HepG2 (cell line): ENCODE data around the gene PGP. TPM values are rescaled to one million over a fixed set of nuclear protein-coding genes. Genes with fewer than 3 reads are reported as not detected.

Source experiments
- ATAC-seq: fragments of 200-7000 bp; cut with Tn5 transposase; 3 replicates; pipeline ENCODE4 v1.9.1; 2020; ENCODE audit warnings: mild to moderate bottlenecking, moderate library complexity
- BruUV-seq: library from RNA; stranded (reverse); fragments of 400-500 nt; replicated peaks from 2 replicates; lab custom pipeline; 2021; lab: Mats Ljungman, UMichigan
- CTCF ChIA-PET: fragments of 300-600 bp; formaldehyde crosslinking; extraction: SDS; loops from one replicate; lab custom pipeline; 2021; ENCODE audit warnings: low total read pairs, inconsistent platforms, low intra/inter-chr PET ratio; lab: Yijun Ruan, JAX
- POLR2A ChIA-PET: fragments of 350-600 bp; sonication (Branson Sonifier 250); formaldehyde crosslinking; loops from one replicate; lab custom pipeline; 2020; ENCODE audit warnings: antibody characterized with exemption, inconsistent platforms; lab: Yijun Ruan, JAX
- DNase-seq: peaks from one replicate; pipeline ENCODE4 v3.0.0-alpha.2; 2015; ENCODE audit warnings: low spot score
- FAIRE-seq: peaks from 3 replicates; lab custom pipeline; 2011; peaks lifted over from hg19 to GRCh38; lab: Jason Lieb, UNC
- H2AFZ ChIP-seq: one replicate; pipeline ENCODE4 v1.6.1; 2011; ENCODE audit warnings: low read length, inconsistent platforms
- H3K27ac ChIP-seq: fragments of 300-600 bp; 3 replicates; pipeline ENCODE4 v1.8.0; 2011; ENCODE audit warnings: mixed run types, mild to moderate bottlenecking, mixed read lengths, low read length, inconsistent platforms; ENCODE audit not compliant: insufficient read depth; ENCODE audit errors: extremely low read length
- H3K27me3 ChIP-seq, 2 experiments: fragments of 200-600 bp in 1 of 2; 2 replicates in 1 of 2; 3 replicates in 1 of 2; pipeline versions ENCODE4 v1.6.0 to v1.8.0; 2011; ENCODE audit warnings: low read length in 2 of 2, mild to moderate bottlenecking in 2 of 2, moderate library complexity in 2 of 2, inconsistent platforms in 1 of 2; ENCODE audit not compliant: insufficient read depth in 2 of 2, control insufficient read depth in 1 of 2
- H3K36me3 ChIP-seq, 2 experiments: fragments of 200-600 bp in 1 of 2; replicated peaks in 1 of 2; 2 replicates in 1 of 2; 3 replicates in 1 of 2; pipeline versions ENCODE4 v1.5.1 to v1.8.0; 2011; ENCODE audit warnings: low read length in 2 of 2, inconsistent platforms in 1 of 2; ENCODE audit not compliant: insufficient read depth in 2 of 2, control insufficient read depth in 1 of 2
- H3K4me1 ChIP-seq: 2 replicates; pipeline ENCODE4 v1.5.1; 2012; ENCODE audit warnings: low read length, inconsistent platforms; ENCODE audit not compliant: insufficient read depth
- H3K4me2 ChIP-seq: 2 replicates; pipeline ENCODE4 v1.6.0; 2011; ENCODE audit warnings: low read depth, low read length, inconsistent platforms
- H3K4me3 ChIP-seq, 3 experiments: fragments of 200-600 bp in 1 of 3; sonication (generic), shearing (Covaris generic) in 1 of 3; replicated peaks in 1 of 3; 2 replicates each; pipeline ENCODE4 v1.5.1; 2011 to 2016; ENCODE audit warnings: low read length in 3 of 3, inconsistent platforms in 2 of 3, low read depth in 2 of 3, mild to moderate bottlenecking in 2 of 3, control low read depth in 1 of 3, mixed read lengths in 1 of 3; ENCODE audit not compliant: insufficient read depth in 1 of 3
- H3K79me2 ChIP-seq: one replicate; pipeline ENCODE4 v1.6.1; 2011; ENCODE audit warnings: low read length, inconsistent platforms; ENCODE audit not compliant: insufficient read depth
- H3K9ac ChIP-seq: 2 replicates; pipeline ENCODE4 v1.6.0; 2011; ENCODE audit warnings: mild to moderate bottlenecking, low read depth, low read length, inconsistent platforms; ENCODE audit not compliant: insufficient read depth
- H3K9me3 ChIP-seq: 2 replicates; pipeline ENCODE4 v1.5.1; 2012; ENCODE audit warnings: mild to moderate bottlenecking, low read length
- H4K20me1 ChIP-seq: 2 replicates; pipeline ENCODE4 v1.6.0; 2011; ENCODE audit warnings: inconsistent platforms, mild to moderate bottlenecking, low read length, moderate library complexity; ENCODE audit not compliant: insufficient read depth
- GATAD1 ChIP-seq: IDR thresholded peaks from 2 replicates; pipeline ENCODE4 v1.6.1; 2016; ENCODE audit warnings: missing genetic modification reagents, missing compliant biosample characterization
- HBP1 ChIP-seq: IDR thresholded peaks from 2 replicates; pipeline ENCODE4 v1.6.1; 2016; ENCODE audit warnings: low read depth, control low read depth
- HDAC6 ChIP-seq: fragments of 200-600 bp; sonication (generic); IDR thresholded peaks from 2 replicates; pipeline ENCODE4 v1.7.0; 2017; ENCODE audit warnings: mild to moderate bottlenecking, antibody characterized with exemption, low read length, low read depth
- POLR2G ChIP-seq: fragments of 200-400 bp; formaldehyde crosslinking; IDR thresholded peaks from 2 replicates; pipeline ENCODE4 v1.6.1; 2018; ENCODE audit warnings: mild to moderate bottlenecking, low read depth, low read length, moderate library complexity
- SETDB1 ChIP-seq: sonication (generic); formaldehyde crosslinking; IDR thresholded peaks from 2 replicates; pipeline ENCODE4 v1.5.1; 2020; ENCODE audit warnings: missing genetic modification reagents, mild to moderate bottlenecking, borderline replicate concordance
- SKI ChIP-seq: fragments of 450-650 bp; IDR thresholded peaks from one replicate; pipeline ENCODE4 v1.6.1; 2018; ENCODE audit warnings: mild to moderate bottlenecking; ENCODE audit not compliant: partially characterized antibody
- whole genome bisulfite sequencing: methylation state at CpG from one replicate; pipeline ENCODE4 v1.1.6; 2017; ENCODE audit warnings: low lambda C conversion rate; 5-methylcytosine and 5-hydroxymethylcytosine counted together
- in situ Hi-C: cut with HindIII; loops from 2 replicates; pipeline ENCODE4 v1.10.0; 2017; ENCODE audit warnings: low pct_unique_long_range_greater_than_20kb; ENCODE audit not compliant: extremely low pct_ligation_motif_present
- intact Hi-C: fragments of 100-400 bp; cut with micrococcal nuclease; formaldehyde crosslinking; loops from one replicate; pipeline ENCODE4 v1.10.0; 2022; ENCODE audit not compliant: unreplicated experiment
- polyA plus RNA-seq, 8 experiments: library from polyadenylated mRNA; depleted of rRNA in 3 of 8; stranded (reverse) in 7 of 8; unstranded in 1 of 8; fragments of >200 nt; fragmentation: Illumina TruSeq in 4 of 8; extraction: Trizol in 4 of 8; gene quantifications; 2 replicates each; pipeline versions ENCODE4 v1.2.1 to v1.2.3, GENCODE V29; 2011 to 2016; ENCODE audit warnings: low read depth in 4 of 8, missing spikeins in 1 of 8, mixed read lengths in 1 of 8; ENCODE audit not compliant: insufficient read depth in 1 of 8
- total RNA-seq, 5 experiments: library from RNA; depleted of rRNA; stranded (reverse); fragments of >200 nt; fragmentation: Illumina TruSeq; extraction: Trizol; gene quantifications; 2 replicates each; pipeline ENCODE4 v1.2.3, GENCODE V29; 2016; ENCODE audit warnings: low read depth in 1 of 5
- TF ChIP-seq, protein P1 (sequence below): sonication (generic); formaldehyde crosslinking; conservative IDR thresholded peaks from 2 replicates; pipeline ENCODE4 v1.8.0; 2022; ENCODE audit warnings: low read depth, missing genetic modification reagents
- TF ChIP-seq, protein P2 (sequence below): sonication (generic); formaldehyde crosslinking; IDR thresholded peaks from 2 replicates; pipeline ENCODE4 v1.4.0; 2020; ENCODE audit warnings: missing genetic modification reagents

PGP gene
- total and polyA plus RNA-seq, 2 of the 13 experiments (the other 11 are each of a cell fraction or from before 2014, with no cell fraction given), result 7.3 to 18.3 TPM

DNA sequence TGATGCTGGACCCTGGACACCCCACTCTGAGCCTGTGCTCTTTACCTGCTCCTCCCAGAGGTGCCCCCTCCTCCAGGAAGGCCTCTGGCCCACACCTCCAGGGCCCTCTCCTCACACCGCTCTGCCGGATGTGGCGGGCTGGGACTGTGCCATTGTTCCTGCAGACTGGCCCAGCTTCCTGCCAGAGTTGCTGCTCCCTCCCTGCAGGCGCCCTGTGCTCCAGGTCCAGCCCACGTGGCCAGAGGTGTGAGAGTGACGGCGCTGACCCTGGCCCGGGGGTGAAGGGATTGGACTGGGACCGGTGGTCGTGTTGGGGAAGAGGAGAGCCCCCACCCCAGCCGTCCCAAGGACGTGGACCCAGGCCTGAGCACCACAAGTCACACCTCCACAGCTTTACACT lies 14.5 kb upstream of the PGP start:
- no peak overlapping the region for H3K9ac ChIP-seq
- no peak for TF ChIP-seq POLR2G
- TF ChIP-seq, protein P1, sequence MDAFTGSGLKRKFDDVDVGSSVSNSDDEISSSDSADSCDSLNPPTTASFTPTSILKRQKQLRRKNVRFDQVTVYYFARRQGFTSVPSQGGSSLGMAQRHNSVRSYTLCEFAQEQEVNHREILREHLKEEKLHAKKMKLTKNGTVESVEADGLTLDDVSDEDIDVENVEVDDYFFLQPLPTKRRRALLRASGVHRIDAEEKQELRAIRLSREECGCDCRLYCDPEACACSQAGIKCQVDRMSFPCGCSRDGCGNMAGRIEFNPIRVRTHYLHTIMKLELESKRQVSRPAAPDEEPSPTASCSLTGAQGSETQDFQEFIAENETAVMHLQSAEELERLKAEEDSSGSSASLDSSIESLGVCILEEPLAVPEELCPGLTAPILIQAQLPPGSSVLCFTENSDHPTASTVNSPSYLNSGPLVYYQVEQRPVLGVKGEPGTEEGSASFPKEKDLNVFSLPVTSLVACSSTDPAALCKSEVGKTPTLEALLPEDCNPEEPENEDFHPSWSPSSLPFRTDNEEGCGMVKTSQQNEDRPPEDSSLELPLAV, result no peak
- no peak for TF ChIP-seq SETDB1 (CRISPR knock-in tag)
- TF ChIP-seq SKI, result no peak
- no peak for TF ChIP-seq HBP1
- TF ChIP-seq GATAD1 (CRISPR knock-in tag), result no peak
- no peak for TF ChIP-seq HDAC6
- TF ChIP-seq, protein P2, sequence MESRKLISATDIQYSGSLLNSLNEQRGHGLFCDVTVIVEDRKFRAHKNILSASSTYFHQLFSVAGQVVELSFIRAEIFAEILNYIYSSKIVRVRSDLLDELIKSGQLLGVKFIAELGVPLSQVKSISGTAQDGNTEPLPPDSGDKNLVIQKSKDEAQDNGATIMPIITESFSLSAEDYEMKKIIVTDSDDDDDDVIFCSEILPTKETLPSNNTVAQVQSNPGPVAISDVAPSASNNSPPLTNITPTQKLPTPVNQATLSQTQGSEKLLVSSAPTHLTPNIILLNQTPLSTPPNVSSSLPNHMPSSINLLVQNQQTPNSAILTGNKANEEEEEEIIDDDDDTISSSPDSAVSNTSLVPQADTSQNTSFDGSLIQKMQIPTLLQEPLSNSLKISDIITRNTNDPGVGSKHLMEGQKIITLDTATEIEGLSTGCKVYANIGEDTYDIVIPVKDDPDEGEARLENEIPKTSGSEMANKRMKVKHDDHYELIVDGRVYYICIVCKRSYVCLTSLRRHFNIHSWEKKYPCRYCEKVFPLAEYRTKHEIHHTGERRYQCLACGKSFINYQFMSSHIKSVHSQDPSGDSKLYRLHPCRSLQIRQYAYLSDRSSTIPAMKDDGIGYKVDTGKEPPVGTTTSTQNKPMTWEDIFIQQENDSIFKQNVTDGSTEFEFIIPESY, result no peak
- TF ChIP-seq, all 625 proteins: peak for 0
- Histone ChIP-seq H2AFZ (no peak overlapping the region), H3K4me2 (no peak overlapping the region), H3K36me3 (peaks cover 23 to 43% of the 10 kb centered on the region in 2 experiments; a peak in 4 of 5 replicates), H3K27me3 (no peaks in the 10 kb centered on the region), H3K9me3 (no peaks in the 10 kb centered on the region), H3K4me3 (no peak overlapping the region), H3K4me1 (peaks cover 30% of the 10 kb centered on the region), H3K27ac (no peak overlapping the region), H4K20me1 (peaks cover 11% of the 10 kb centered on the region), H3K79me2 (peaks cover 12% of the 10 kb centered on the region)
- in situ Hi-C loops (no loop called here), intact Hi-C loops (no loop called here)
- DNase-seq, result no peak
- ChIA-PET POLR2A (no interaction called here), CTCF (no interaction called here)
- no peak for FAIRE-seq
- ATAC-seq, result no peak
- BruUV-seq, result no TSS peak
- 94% methylated on average over 11 of the region's 12 CpGs for WGBS
